Fibroblast of lung (primary cell): ENCODE results near the gene PRPF6. TPM values are rescaled to one million over a fixed set of nuclear protein-coding genes. Genes with fewer than 3 reads are reported as not detected.

ENCODE experiments used
- DNase-seq, 2 donors: peaks; one replicate each; pipeline versions ENCODE4 v3.0.0 to v3.0.0-alpha.2; 2010; ENCODE audit warnings: low read depth in 2 of 2
- H2AFZ ChIP-seq: 2 replicates; pipeline ENCODE4 v1.5.1; 2012; ENCODE audit warnings: low read length, control low read depth, inconsistent platforms
- H3K27ac ChIP-seq: 2 replicates; pipeline ENCODE4 v1.5.1; 2011; ENCODE audit warnings: low read length, control low read depth; ENCODE audit not compliant: insufficient read depth
- H3K27me3 ChIP-seq: 2 replicates; pipeline ENCODE4 v1.5.1; 2011; ENCODE audit warnings: mild to moderate bottlenecking, low read length; ENCODE audit not compliant: control insufficient read depth, insufficient read depth
- H3K36me3 ChIP-seq: 2 replicates; pipeline ENCODE4 v1.5.1; 2011; ENCODE audit warnings: low read length; ENCODE audit not compliant: control insufficient read depth, insufficient read depth
- H3K4me1 ChIP-seq: 2 replicates; pipeline ENCODE4 v1.5.1; 2011; ENCODE audit warnings: low read length; ENCODE audit not compliant: control insufficient read depth, insufficient read depth; ENCODE audit errors: extremely low read depth
- H3K4me2 ChIP-seq: 2 replicates; pipeline ENCODE4 v1.5.1; 2011; ENCODE audit warnings: low read length, control low read depth; ENCODE audit not compliant: insufficient read depth; ENCODE audit errors: extremely low read depth
- H3K4me3 ChIP-seq, 4 experiments: fragments of 200-600 bp in 1 of 4; sonication (generic) in 1 of 4; replicated peaks in 1 of 4; 2 replicates each; pipeline ENCODE4 v1.5.1; 2011 to 2016; ENCODE audit warnings: low read length in 4 of 4, low read depth in 3 of 4, mild to moderate bottlenecking in 3 of 4, control low read depth in 2 of 4, inconsistent platforms in 1 of 4, mixed read lengths in 1 of 4; ENCODE audit not compliant: insufficient read depth in 1 of 4; ENCODE audit errors: control extremely low read depth in 1 of 4
- H3K79me2 ChIP-seq: 2 replicates; pipeline ENCODE4 v1.5.1; 2012; ENCODE audit warnings: mild to moderate bottlenecking, low read length, inconsistent platforms; ENCODE audit not compliant: control insufficient read depth, insufficient read depth
- H3K9ac ChIP-seq: 2 replicates; pipeline ENCODE4 v1.5.1; 2011; ENCODE audit warnings: mild to moderate bottlenecking, low read length, control low read depth; ENCODE audit not compliant: insufficient read depth
- H3K9me3 ChIP-seq: 2 replicates; pipeline ENCODE4 v1.5.1; 2012; ENCODE audit warnings: low read depth, low read length; ENCODE audit not compliant: control insufficient read depth, insufficient read depth
- H4K20me1 ChIP-seq: 2 replicates; pipeline ENCODE4 v1.5.1; 2011; ENCODE audit warnings: low read length; ENCODE audit not compliant: control insufficient read depth, insufficient read depth; ENCODE audit errors: extremely low read depth
- EZH2 ChIP-seq: IDR thresholded peaks from 2 replicates; pipeline ENCODE4 v1.5.1; 2012; ENCODE audit warnings: low read length, control low read depth, mild to moderate bottlenecking; ENCODE audit errors: missing control alignments
- polyA plus RNA-seq, 2 donors: library from polyadenylated mRNA; depleted of rRNA in 1 of 2; stranded (reverse) in 1 of 2; unstranded in 1 of 2; fragments of >200 nt; gene quantifications; 2 replicates each; pipeline ENCODE4 v1.2.1, GENCODE V29; 2011 to 2012; ENCODE audit warnings: missing spikeins in 1 of 2
- total RNA-seq: library from RNA; depleted of rRNA; stranded (reverse); fragments of >200 nt; gene quantifications from 2 replicates; pipeline ENCODE4 v1.2.1, GENCODE V29; 2014
- TF ChIP-seq, protein P1 (sequence below), 2 donors: IDR thresholded peaks in 1 of 2; conservative IDR thresholded peaks in 1 of 2; 1 replicate in 1 of 2; 2 replicates in 1 of 2; pipeline ENCODE4 v1.5.1; 2011 to 2012; ENCODE audit warnings: low read length in 2 of 2, control low read depth in 1 of 2, inconsistent platforms in 1 of 2, low read depth in 1 of 2, mild to moderate bottlenecking in 1 of 2

PRPF6 gene
- total and polyA plus RNA-seq, 2 donors (not counting 1 experiment from before 2014, with no cell fraction given) = 28.2 to 52.0 TPM

GRCh38 chr20:64048402-64049044 is 67.6 kb downstream of the PRPF6 start:
- no peak overlapping the region for H3K9ac ChIP-seq
- H3K4me2 ChIP-seq = no peak overlapping the region
- TF ChIP-seq, protein P1, sequence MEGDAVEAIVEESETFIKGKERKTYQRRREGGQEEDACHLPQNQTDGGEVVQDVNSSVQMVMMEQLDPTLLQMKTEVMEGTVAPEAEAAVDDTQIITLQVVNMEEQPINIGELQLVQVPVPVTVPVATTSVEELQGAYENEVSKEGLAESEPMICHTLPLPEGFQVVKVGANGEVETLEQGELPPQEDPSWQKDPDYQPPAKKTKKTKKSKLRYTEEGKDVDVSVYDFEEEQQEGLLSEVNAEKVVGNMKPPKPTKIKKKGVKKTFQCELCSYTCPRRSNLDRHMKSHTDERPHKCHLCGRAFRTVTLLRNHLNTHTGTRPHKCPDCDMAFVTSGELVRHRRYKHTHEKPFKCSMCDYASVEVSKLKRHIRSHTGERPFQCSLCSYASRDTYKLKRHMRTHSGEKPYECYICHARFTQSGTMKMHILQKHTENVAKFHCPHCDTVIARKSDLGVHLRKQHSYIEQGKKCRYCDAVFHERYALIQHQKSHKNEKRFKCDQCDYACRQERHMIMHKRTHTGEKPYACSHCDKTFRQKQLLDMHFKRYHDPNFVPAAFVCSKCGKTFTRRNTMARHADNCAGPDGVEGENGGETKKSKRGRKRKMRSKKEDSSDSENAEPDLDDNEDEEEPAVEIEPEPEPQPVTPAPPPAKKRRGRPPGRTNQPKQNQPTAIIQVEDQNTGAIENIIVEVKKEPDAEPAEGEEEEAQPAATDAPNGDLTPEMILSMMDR (conservative IDR thresholded peaks at IDR 0.05 in 1 of 2, IDR thresholded peaks at IDR 0.05 in 1 of 2; ENCODE audit: low read depth in 1 of 2, low read length in 2 of 2) = no peak
- peak; percentile 91 for TF ChIP-seq EZH2
- H3K4me1 ChIP-seq = no peaks in the 10 kb centered on the region
- no peaks in the 10 kb centered on the region for H3K79me2 ChIP-seq
- H3K9me3 ChIP-seq = no peaks in the 10 kb centered on the region
- peaks cover 11% of the 10 kb centered on the region for H3K27me3 ChIP-seq
- no peak overlapping the region for H3K4me3 ChIP-seq
- H4K20me1 ChIP-seq = no peaks in the 10 kb centered on the region
- no peak for DNase-seq
- no peak overlapping the region for H2AFZ ChIP-seq
- no peak overlapping the region for H3K27ac ChIP-seq
- H3K36me3 ChIP-seq = no peaks in the 10 kb centered on the region

DNA sequence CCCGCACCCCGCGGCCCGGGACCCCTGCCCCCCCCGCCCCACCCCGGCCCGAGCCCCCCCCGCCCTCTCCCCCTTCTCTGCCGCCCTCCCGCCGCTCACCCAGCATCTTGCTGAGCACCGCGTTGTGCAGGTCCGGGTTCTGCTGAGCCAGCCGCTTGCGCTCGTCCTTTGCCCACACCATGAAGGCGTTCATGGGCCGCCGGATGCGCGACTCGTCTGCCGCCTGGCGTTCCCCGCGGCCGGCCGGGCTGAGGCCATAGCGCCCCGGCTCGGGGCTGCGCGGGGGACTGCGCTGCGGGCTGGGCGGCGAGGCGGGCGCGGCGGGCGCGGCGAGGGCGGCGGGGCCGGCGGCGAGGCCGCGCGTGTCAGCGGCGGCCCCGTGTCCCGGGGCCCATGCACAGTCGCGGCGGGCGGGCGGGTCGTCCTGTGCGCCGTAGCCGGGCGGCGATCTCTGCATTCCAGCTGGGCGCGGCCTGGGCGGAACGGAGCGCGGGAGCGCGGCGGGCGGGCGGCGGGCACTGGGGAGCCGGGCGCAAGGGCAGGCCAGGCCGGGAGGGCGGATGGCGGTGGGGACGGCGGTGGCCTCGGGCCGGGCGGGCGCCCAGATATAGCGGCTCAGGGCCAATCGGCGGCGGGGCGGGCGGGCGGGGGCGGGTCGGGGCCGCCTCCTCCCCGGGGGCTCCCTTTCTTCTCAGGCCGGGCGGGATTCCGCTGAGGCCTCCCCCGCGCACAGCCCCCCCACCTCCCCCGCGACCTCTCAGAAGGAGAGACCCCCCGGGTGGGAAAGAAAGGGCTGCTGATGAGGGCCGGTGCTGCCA is 68.3 kb downstream of the PRPF6 start, which contains the start of gene SOX18:
Gene SOX18, minus strand, starts transcription at position 580 of the 818 bp plus-strand sequence. Its CDS starts 123 bp downstream, at position 457.
- H2AFZ ChIP-seq = no peak within 1 kb of the TSS
- H4K20me1 ChIP-seq = no peaks in the 10 kb centered on the region
- no peak within 1 kb of the TSS for H3K9ac ChIP-seq
- peak; percentile 26 to 36 for DNase-seq
- H3K79me2 ChIP-seq = no peaks in the 10 kb centered on the region
- H3K27me3 ChIP-seq = peaks cover 11% of the 10 kb centered on the region
- H3K27ac ChIP-seq = no peak within 1 kb of the TSS
- no peaks in the 10 kb centered on the region for H3K9me3 ChIP-seq
- H3K4me3 ChIP-seq = no peak within 1 kb of the TSS
- H3K36me3 ChIP-seq = no peaks in the 10 kb centered on the region
- no peaks in the 10 kb centered on the region for H3K4me1 ChIP-seq
- no peak within 1 kb of the TSS for H3K4me2 ChIP-seq
- TF ChIP-seq EZH2 = peak; percentile 14
- TF ChIP-seq, protein P1 (conservative IDR thresholded peaks at IDR 0.05 in 1 of 2, IDR thresholded peaks at IDR 0.05 in 1 of 2; ENCODE audit: low read depth in 1 of 2, low read length in 2 of 2) = no peak

GRCh38 chr20:64049878-64050260 is 68.9 kb downstream of the PRPF6 start:
- no peak for DNase-seq
- H3K27me3 ChIP-seq = peaks cover 11% of the 10 kb centered on the region
- H3K36me3 ChIP-seq = no peaks in the 10 kb centered on the region
- H3K4me1 ChIP-seq = no peaks in the 10 kb centered on the region
- no peak overlapping the region for H3K27ac ChIP-seq
- no peak overlapping the region for H3K4me2 ChIP-seq
- TF ChIP-seq, protein P1 (conservative IDR thresholded peaks at IDR 0.05 in 1 of 2, IDR thresholded peaks at IDR 0.05 in 1 of 2; ENCODE audit: low read depth in 1 of 2, low read length in 2 of 2) = no peak
- TF ChIP-seq EZH2 = peak; percentile 77
- no peaks in the 10 kb centered on the region for H3K9me3 ChIP-seq
- no peak overlapping the region for H3K9ac ChIP-seq
- no peak overlapping the region for H2AFZ ChIP-seq
- no peaks in the 10 kb centered on the region for H4K20me1 ChIP-seq
- no peaks in the 10 kb centered on the region for H3K79me2 ChIP-seq
- no peak overlapping the region for H3K4me3 ChIP-seq
